HepG2 (cell line): ENCODE measurements around the gene SLC35F3.

Experiments
- ATM ChIP-seq: fragments of 450-650 bp; IDR thresholded peaks from 2 replicates; pipeline ENCODE4 v1.7.1; 2017; ENCODE audit warnings: mild to moderate bottlenecking, borderline replicate concordance
- FOXP1 ChIP-seq, 2 experiments: fragments of 450-650 bp in 1 of 2; IDR thresholded peaks; 2 replicates each; pipeline ENCODE4 v1.6.1; 2017 to 2018; ENCODE audit warnings: antibody characterized with exemption in 1 of 2
- NFIC ChIP-seq: IDR thresholded peaks from 2 replicates; pipeline ENCODE4 v1.6.1; 2012; ENCODE audit warnings: mild to moderate bottlenecking, low read length, inconsistent platforms
- POLR2A ChIP-seq, 2 experiments: IDR thresholded peaks; 2 replicates each; pipeline ENCODE4 v1.6.1; 2011; ENCODE audit warnings: low read depth in 2 of 2, low read length in 2 of 2, mild to moderate bottlenecking in 1 of 2, moderate library complexity in 1 of 2; ENCODE audit not compliant: insufficient read depth in 1 of 2
- TF ChIP-seq, protein P1 (sequence below): sonication (generic); formaldehyde crosslinking; IDR thresholded peaks from 2 replicates; pipeline ENCODE4 v1.5.0; 2020; ENCODE audit warnings: mild to moderate bottlenecking, missing genetic modification reagents, moderate library complexity
- TF ChIP-seq, protein P2 (sequence below): sonication (generic); formaldehyde crosslinking; IDR thresholded peaks from 2 replicates; pipeline ENCODE4 v1.4.0; 2020; ENCODE audit warnings: missing genetic modification reagents
- TF ChIP-seq, protein P3 (sequence below): IDR thresholded peaks from 2 replicates; pipeline ENCODE4 v1.6.1; 2018; ENCODE audit warnings: missing genetic modification reagents

DNA sequence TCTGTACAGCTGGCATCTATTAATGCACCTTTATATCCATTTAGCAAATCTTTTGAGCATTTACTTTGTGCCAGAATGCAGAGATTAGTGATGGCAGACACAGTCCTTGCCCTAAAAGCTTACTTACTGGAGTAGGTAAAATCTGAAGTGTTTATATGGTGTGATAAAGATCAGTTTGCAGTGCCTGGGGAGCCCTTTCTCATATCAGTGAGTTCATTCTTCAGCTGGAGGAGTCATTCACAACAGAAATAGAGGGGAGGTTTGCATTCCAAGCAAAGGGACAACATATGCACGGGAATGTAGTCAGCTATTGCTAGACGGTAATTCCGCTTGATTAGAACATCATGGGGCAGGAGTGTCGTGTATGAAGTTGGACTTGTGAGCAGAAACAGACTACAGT is 8.4 kb downstream of the SLC35F3 start:
- TF ChIP-seq, protein P1, sequence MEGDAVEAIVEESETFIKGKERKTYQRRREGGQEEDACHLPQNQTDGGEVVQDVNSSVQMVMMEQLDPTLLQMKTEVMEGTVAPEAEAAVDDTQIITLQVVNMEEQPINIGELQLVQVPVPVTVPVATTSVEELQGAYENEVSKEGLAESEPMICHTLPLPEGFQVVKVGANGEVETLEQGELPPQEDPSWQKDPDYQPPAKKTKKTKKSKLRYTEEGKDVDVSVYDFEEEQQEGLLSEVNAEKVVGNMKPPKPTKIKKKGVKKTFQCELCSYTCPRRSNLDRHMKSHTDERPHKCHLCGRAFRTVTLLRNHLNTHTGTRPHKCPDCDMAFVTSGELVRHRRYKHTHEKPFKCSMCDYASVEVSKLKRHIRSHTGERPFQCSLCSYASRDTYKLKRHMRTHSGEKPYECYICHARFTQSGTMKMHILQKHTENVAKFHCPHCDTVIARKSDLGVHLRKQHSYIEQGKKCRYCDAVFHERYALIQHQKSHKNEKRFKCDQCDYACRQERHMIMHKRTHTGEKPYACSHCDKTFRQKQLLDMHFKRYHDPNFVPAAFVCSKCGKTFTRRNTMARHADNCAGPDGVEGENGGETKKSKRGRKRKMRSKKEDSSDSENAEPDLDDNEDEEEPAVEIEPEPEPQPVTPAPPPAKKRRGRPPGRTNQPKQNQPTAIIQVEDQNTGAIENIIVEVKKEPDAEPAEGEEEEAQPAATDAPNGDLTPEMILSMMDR (CRISPR knock-in tag) = no peak
- no peak for TF ChIP-seq FOXP1 (IDR thresholded peaks at IDR 0.05)
- TF ChIP-seq FOXP1 (CRISPR knock-in tag; IDR thresholded peaks at IDR 0.05) = no peak
- TF ChIP-seq NFIC = no peak
- TF ChIP-seq ATM = no peak
- TF ChIP-seq POLR2A (IDR thresholded peaks at IDR 0.05; ENCODE audit: insufficient read depth in 1 of 2, low read depth in 2 of 2, low read length in 2 of 2) = no peak
- TF ChIP-seq, protein P2, sequence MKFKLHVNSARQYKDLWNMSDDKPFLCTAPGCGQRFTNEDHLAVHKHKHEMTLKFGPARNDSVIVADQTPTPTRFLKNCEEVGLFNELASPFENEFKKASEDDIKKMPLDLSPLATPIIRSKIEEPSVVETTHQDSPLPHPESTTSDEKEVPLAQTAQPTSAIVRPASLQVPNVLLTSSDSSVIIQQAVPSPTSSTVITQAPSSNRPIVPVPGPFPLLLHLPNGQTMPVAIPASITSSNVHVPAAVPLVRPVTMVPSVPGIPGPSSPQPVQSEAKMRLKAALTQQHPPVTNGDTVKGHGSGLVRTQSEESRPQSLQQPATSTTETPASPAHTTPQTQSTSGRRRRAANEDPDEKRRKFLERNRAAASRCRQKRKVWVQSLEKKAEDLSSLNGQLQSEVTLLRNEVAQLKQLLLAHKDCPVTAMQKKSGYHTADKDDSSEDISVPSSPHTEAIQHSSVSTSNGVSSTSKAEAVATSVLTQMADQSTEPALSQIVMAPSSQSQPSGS (CRISPR knock-in tag) = no peak
- TF ChIP-seq, protein P3, sequence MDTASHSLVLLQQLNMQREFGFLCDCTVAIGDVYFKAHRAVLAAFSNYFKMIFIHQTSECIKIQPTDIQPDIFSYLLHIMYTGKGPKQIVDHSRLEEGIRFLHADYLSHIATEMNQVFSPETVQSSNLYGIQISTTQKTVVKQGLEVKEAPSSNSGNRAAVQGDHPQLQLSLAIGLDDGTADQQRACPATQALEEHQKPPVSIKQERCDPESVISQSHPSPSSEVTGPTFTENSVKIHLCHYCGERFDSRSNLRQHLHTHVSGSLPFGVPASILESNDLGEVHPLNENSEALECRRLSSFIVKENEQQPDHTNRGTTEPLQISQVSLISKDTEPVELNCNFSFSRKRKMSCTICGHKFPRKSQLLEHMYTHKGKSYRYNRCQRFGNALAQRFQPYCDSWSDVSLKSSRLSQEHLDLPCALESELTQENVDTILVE (CRISPR knock-in tag) = no peak
